Erythroblast (primary cell): ENCODE data around the gene PTOV1.

Experiments used
- DNase-seq, 2 experiments: peaks; one replicate each; lab custom pipeline; 2025; lab: John Stamatoyannopoulos, UW
- GATA1 ChIP-seq: IDR thresholded peaks from 2 replicates; pipeline ENCODE4 v1.6.1; 2011; ENCODE audit warnings: low read depth, mild to moderate bottlenecking, control low read depth, low read length, moderate library complexity
- POLR2A ChIP-seq: IDR thresholded peaks from 2 replicates; pipeline ENCODE4 v1.6.1; 2011; ENCODE audit warnings: mild to moderate bottlenecking, low read length

Gene PTOV1

DNA sequence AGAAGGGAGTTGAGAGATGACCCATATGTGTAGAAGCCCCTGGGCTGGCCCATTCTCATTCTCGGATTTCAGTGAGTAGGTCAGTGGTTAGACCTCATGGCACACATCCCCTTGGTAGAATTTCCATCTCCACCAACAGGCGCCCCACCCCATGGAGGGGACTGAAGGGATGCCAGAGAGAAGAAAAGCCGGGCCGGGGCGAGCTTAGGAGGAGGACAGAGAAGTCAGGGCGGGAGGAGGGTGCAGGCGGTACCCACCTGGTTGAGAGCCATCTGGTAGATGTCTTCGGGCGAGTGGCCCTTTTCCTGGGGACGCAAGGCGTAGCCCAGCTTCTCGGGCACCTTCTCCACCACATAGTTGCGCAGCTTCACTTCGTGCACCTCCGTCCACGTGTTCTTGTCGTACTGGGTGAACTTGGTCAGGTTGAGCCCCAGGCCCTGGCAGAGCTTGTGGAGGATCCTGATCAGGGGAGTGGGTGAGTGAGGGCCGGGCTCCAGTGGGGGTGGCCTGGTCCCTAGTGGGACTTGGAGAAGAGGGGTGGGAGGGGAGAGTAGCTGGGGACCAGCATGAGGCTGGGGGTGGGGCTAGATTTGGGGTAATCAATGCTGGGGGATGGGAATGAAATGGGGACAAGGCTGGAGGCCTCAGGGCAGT lies 43.2 kb downstream of the PTOV1 start:
- DNase-seq = no peak
- TF ChIP-seq POLR2A (no peak), GATA1 (no peak)

DNA sequence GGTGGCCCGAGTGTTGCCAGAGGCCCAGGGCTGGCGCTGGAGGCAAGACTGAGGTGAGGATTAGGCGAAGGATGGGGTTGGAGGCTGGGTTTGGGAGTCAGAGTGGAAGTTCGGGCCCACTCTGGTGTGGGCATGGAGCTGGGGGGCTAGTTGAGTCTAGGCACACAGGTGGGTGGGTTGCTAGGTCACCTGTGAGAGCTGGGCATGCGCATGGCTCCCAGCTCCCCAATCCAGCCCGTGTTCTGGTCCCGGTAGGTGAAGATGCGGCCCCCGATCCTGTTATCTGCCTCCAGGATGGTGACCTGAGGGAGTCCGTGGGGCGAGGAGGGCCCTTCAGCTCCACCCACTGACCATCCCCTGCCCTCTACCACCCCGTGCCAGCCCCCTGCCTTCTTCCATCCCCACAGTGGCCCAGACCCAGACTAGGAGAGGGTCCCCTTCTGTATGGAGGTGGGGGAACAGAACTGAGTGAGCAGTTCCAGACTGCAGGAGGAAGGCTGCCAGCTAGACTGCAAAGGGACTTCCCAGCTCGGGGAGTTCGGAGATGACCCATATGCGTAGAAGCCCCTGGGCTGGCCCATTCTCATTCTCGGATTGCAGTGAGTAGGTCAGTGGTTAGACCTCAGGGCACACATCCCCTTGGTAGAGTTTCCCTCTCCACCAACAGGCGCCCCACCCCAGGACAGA lies 44.1 kb downstream of the PTOV1 start:
- DNase-seq = no peak
- TF ChIP-seq GATA1 (no peak), POLR2A (no peak)

DNA sequence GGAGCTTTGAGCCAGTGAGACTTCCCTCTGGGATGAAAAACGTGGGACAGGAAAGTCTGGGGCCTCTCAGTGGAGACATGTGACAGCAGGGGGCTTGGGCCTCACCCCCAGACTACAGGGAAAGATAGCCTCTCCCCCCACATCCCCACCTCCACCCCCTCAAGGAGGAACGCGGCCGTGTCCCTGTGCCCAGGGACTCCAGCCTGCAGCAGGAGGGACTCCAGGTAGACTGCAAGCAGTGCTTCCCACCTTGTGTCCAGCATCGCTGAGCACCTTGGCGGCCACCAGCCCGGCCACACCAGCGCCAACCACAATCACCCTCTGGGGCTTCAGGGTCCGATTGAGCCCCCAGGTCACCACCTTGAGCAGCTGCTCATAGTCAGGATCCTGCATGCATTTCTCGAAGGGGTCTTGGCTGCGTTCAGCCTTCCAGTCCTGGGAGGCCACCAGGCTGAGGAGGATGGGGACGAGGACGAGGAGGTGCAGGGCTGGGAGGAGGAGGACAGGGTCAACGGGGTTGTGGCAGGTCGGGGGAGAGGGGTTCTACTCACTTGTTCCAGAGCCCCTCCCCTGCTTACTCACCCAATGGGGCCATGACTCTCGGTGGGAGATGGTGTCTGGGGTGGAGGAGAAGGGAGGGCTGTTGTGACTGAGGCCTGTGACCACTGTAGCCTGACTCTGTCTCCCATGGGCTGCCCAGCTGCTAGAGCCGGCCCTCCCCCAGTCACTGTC lies 44.8 kb downstream of the PTOV1 start:
- no peak for DNase-seq

DNA sequence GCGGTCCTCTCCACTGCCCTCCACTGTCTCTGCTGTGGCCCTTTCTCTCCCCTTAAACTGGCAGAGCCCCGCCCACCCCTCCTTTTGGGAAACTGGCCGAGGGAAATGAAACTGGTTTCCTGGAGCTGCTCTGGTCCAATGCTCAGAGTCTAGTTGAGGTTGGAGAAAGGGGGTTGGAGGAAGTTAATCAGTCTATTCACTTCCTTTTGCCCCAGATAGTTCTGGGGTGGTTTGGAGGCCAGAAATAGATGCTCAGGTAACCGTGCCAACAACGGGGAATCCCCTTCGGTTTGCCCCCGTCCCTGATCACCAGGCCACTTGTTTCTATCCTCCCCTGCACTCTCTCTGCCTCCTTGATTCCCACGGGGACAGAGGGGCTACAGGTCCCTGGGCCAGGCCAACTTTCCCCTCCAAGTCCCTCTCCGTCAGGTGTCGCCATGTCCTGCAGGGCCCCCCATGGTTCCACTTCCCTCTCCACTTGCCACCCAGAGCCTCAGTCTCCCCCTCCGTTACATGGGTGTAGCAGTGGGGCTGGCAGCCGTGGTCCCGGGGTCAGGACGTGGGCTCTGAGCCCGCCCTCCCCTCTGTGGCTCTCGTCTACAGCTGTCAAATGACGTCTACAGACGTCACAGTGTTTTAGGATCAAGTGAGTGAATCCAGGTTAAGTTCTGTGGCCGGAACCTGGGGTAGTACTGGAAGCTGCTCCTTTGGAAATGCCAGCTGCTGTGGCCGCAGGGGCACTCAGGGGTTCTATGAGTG lies 46.1 kb downstream of the PTOV1 start, which contains the start of gene IL4I1:
Gene IL4I1 (minus strand): TSS at position 25 of the 759 bp plus-strand sequence. CDS start 727 bp downstream, outside the sequence.
- no peak for DNase-seq
- TF ChIP-seq POLR2A (no peak), GATA1 (no peak)

More for the DNA sequence above, 44.8 kb downstream of the PTOV1 start:
- no peak for TF ChIP-seq POLR2A
- no peak for TF ChIP-seq GATA1

DNA sequence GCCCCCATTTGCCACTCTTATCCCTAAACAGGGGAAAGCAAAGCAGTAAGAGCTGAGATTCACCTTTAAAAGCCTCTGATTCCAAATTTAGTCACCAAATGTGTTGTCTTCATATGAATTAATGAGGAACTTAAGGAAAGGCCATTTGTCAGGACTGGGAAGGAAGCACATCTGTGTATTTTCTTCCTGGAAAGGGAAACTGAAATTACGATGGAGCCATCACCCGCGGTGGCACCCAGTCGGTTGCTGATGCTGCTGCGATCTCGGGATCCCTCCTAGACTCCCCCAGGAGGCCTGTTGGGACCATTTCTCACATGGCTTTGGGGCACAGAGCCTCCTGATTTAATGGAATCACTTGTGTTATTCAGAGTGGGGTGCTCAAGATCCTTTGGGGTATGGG lies 53.2 kb downstream of the PTOV1 start:
- DNase-seq = no peak
- TF ChIP-seq POLR2A (no peak), GATA1 (no peak)

DNA sequence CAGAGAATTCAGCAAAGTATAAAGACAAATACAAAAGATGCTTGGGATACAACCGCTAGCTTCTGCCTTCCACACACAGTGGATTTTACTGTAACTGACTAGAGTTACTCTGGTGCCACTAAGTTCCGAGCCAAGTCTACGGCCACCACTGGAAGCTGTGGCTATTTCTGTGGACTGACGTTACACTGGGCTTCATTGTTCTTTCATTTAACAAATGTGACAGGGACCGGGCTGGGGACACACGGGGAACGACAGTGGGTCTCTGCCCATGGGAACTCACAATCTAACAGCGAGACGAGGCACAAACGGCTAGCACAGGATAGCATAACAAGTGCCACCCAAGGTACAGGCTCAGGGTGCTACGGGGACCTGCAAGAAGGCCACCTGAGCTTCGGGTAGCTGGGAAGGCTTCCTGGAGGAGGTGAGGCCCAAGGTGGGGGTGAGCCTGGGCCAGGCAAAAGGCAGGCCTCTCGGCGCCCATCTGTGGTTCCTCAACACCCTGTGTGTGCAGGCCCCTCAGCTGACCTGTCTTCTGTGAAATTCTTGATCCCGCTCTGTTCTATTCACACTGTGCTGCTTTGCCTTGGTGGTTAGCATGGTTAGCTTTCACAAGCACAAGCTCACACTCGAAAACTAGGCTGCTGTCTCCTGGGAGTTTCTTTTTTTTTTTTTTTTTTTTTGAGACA lies 56.1 kb downstream of the PTOV1 start:
- TF ChIP-seq POLR2A (no peak), GATA1 (no peak)

DNA sequence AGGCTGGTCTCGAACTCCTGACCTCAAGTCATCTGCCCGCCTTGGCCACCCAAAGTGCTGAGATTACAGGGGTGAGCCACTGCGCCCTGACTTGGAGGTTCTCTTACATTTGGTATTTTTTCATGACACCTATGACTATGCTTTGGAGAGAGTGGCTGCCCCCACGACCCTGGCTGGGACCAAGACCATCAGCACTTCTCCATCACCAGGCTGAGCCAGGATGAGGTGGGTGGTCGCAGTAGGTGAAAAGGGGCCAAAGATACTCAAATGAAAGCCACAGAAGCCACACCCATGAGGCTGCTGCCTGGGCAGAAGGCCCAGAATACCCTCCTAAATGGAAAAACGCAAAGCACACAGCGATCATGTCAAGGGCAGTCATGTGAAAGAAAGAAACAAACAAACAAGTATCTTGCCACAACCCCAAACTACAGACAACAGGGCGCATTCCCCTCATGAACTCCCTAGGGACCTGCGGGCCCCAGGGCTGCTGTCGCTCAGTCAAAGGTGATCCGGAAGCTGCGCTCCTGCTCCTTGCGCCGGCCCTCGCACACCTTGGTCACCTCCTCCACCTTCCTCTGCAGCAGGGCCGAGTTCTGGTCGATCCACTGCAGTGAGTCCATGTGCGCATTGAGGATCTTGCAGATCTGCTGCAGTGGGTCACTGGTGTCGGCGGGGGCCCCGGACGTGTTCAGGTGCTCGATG lies 56.9 kb downstream of the PTOV1 start:
- no peak for DNase-seq
- TF ChIP-seq GATA1 (no peak), POLR2A (no peak)

More for the DNA sequence above, 56.1 kb downstream of the PTOV1 start:
- no peak for DNase-seq

DNA sequence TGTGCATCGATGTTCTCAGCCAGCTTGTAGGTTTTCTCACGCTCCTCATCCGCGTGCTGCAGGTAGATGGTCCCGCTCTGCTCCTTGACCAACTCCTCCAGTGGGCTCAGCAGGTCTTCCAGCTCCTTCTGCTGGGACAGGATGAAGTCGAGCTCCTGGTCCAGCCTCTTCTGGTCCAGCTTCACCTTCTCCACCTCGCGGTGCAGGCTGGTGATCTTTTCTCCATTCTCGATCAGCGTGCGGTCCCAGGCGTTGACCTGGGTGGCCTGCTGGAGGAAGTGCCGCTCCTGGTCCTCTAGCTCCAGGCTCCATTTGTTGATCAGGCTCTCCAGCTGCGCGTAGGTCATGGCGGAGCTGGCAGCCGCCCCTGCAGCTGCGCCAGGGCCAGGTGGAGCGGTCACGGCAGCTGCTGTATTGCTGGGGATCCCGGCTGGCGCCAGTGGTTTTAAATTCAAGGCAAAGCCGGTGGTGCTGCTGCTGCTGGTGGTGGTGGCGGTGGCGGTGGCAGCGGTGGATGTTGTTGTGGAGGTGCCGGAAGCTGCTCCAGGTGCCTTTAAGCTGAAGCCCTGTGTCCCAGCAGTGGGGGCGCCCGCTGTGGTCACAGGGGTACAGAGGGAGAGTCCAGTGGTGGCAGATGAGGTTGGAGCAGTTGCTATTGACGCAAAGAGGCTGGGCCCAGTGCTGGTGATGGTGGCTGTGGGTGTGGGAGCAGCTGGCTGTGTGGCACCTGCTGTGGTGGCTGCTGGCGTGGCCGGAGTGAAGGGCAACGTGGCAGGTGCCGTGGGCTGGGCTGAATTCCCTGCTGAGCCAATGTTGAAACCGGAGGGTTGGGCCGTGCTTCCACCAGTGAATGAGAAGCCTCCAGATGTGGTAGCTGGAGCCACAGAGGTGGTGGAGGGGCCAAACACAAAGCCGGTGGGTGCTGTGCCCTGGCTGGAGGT lies 57.8 kb downstream of the PTOV1 start:
- DNase-seq = no peak
- TF ChIP-seq POLR2A (no peak), GATA1 (no peak)

DNA sequence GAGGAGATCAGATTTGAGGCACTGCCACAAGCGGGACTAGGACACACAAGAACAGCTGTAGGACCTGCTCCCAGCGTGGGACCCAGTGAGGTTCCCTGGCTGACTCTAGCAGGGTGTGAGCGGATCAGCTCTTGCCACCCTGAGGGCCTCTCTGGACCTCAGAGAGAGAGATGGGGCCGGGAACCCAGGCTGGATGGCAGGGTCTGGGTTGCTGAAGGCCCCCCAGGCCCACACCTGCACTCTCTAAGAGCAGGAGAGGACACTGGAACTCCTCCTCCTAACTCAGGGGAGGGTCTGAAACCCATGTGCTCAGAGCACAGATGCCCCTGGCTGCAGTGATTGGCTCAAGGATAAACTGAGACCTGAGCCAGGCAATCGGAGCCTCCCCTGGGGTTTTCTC lies 59.2 kb downstream of the PTOV1 start:
- TF ChIP-seq GATA1 (no peak), POLR2A (no peak)
- DNase-seq = no peak
